H1 (cell line): ENCODE measurements around the gene CNPY4. TPM values are rescaled to one million over a fixed set of nuclear protein-coding genes. Genes with fewer than 3 reads are reported as not detected.

Experiments used
- CTCF ChIA-PET: fragments of 300-600 bp; sonication (Branson Sonifier 250); formaldehyde crosslinking; loops from one replicate; lab custom pipeline; 2021; ENCODE audit not compliant: partially characterized antibody; lab: Charles Lee
- POLR2A ChIA-PET: fragments of 300-600 bp; sonication (Branson Sonifier 250); formaldehyde crosslinking; loops from one replicate; lab custom pipeline; 2021; ENCODE audit warnings: inconsistent platforms; ENCODE audit not compliant: partially characterized antibody; lab: Charles Lee
- DNase-seq, 2 experiments: peaks; one replicate each; pipeline versions ENCODE4 v3.0.0 to v3.0.0-alpha.2; 2010 to 2022; ENCODE audit warnings: low spot score in 2 of 2, low read depth in 1 of 2, mixed read lengths in 1 of 2
- FAIRE-seq: peaks from 2 replicates; lab custom pipeline; 2011; peaks lifted over from hg19 to GRCh38; lab: Jason Lieb, UNC
- H2AFZ ChIP-seq: 2 replicates; pipeline ENCODE4 v1.8.1; 2012; ENCODE audit warnings: low read length, inconsistent platforms
- H2AK5ac ChIP-seq: 2 replicates; pipeline ENCODE4 v1.6.1; 2013; ENCODE audit warnings: low read depth, low read length
- H2BK120ac ChIP-seq: replicated peaks from 2 replicates; pipeline ENCODE3; 2013; ENCODE audit warnings: low read depth, low read length, inconsistent platforms
- H2BK12ac ChIP-seq: 2 replicates; pipeline ENCODE4 v1.6.1; 2013; ENCODE audit warnings: low read depth, low read length
- H2BK15ac ChIP-seq: 2 replicates; pipeline ENCODE4 v1.6.1; 2013; ENCODE audit warnings: low read length
- H2BK20ac ChIP-seq: 2 replicates; pipeline ENCODE4 v1.6.1; 2013; ENCODE audit warnings: low read length
- H2BK5ac ChIP-seq: 2 replicates; pipeline ENCODE4 v1.6.1; 2013; ENCODE audit warnings: low read depth, low read length
- H3K14ac ChIP-seq: 2 replicates; pipeline ENCODE4 v1.6.1; 2013; ENCODE audit warnings: inconsistent platforms; ENCODE audit not compliant: insufficient read length
- H3K18ac ChIP-seq: 2 replicates; pipeline ENCODE4 v1.6.1; 2013; ENCODE audit warnings: low read length; ENCODE audit errors: extremely low read depth
- H3K23ac ChIP-seq: 2 replicates; pipeline ENCODE4 v1.6.1; 2013; ENCODE audit warnings: inconsistent platforms; ENCODE audit not compliant: insufficient read length
- H3K23me2 ChIP-seq: 2 replicates; pipeline ENCODE4 v1.6.1; 2013; ENCODE audit warnings: low read depth, low read length
- H3K27ac ChIP-seq: 2 replicates; pipeline ENCODE4 v1.6.1; 2011; ENCODE audit warnings: low read depth, low read length, inconsistent platforms
- H3K27me3 ChIP-seq, 4 experiments: replicated peaks in 1 of 4; 1 replicate in 1 of 4; 2 replicates in 3 of 4; pipeline versions ENCODE4 v1.6.1 to v1.8.1; 2011 to 2013; ENCODE audit warnings: low read length in 3 of 4, mild to moderate bottlenecking in 3 of 4, inconsistent platforms in 2 of 4, mixed read lengths in 2 of 4, moderate library complexity in 1 of 4; ENCODE audit not compliant: control insufficient read depth in 3 of 4, insufficient read depth in 3 of 4; ENCODE audit errors: extremely low read depth in 1 of 4
- H3K36me3 ChIP-seq, 4 experiments: 2 replicates each; pipeline versions ENCODE4 v1.6.1 to v1.8.1; 2011 to 2013; ENCODE audit warnings: mild to moderate bottlenecking in 4 of 4, low read length in 3 of 4, moderate library complexity in 2 of 4, control low read depth in 1 of 4, inconsistent platforms in 1 of 4; ENCODE audit not compliant: insufficient read depth in 4 of 4, control insufficient read depth in 2 of 4
- H3K4ac ChIP-seq: replicated peaks from 2 replicates; pipeline ENCODE3; 2013; ENCODE audit warnings: low read length, low read depth, mixed read lengths, inconsistent platforms; ENCODE audit not compliant: insufficient read length
- H3K4me1 ChIP-seq, 4 experiments: replicated peaks in 1 of 4; 1 replicate in 1 of 4; 2 replicates in 3 of 4; pipeline versions ENCODE4 v1.6.1 to v1.8.1; 2011 to 2013; ENCODE audit warnings: low read length in 3 of 4, inconsistent platforms in 2 of 4, mixed read lengths in 1 of 4; ENCODE audit not compliant: insufficient read depth in 4 of 4, control insufficient read depth in 3 of 4
- H3K4me2 ChIP-seq, 2 experiments: 2 replicates each; pipeline versions ENCODE4 v1.6.1 to v1.8.1; 2011 to 2013; ENCODE audit warnings: low read depth in 2 of 2, low read length in 2 of 2, control low read depth in 1 of 2, inconsistent platforms in 1 of 2, mild to moderate bottlenecking in 1 of 2; ENCODE audit not compliant: insufficient read depth in 1 of 2
- H3K4me3 ChIP-seq, 4 experiments: fragments of 200-600, 300-600 bp in 1 of 4; sonication (generic), shearing (Covaris generic), sonication (Bioruptor Twin) in 1 of 4; 2 replicates each; pipeline versions ENCODE4 v1.5.1 to v1.8.1; 2011 to 2016; ENCODE audit warnings: low read length in 4 of 4, low read depth in 3 of 4, control low read depth in 2 of 4, inconsistent platforms in 2 of 4, mild to moderate bottlenecking in 2 of 4, mixed read lengths in 1 of 4, moderate library complexity in 1 of 4; ENCODE audit not compliant: insufficient read depth in 2 of 4; ENCODE audit errors: extremely low read depth in 1 of 4
- H3K56ac ChIP-seq: replicated peaks from 2 replicates; pipeline ENCODE3; 2013; ENCODE audit warnings: low read depth, mild to moderate bottlenecking, mixed read lengths, low read length, inconsistent platforms; ENCODE audit not compliant: insufficient read length
- H3K79me1 ChIP-seq: 2 replicates; pipeline ENCODE4 v1.6.1; 2013; ENCODE audit warnings: low read depth, low read length, control low read depth
- H3K79me2 ChIP-seq, 2 experiments: 2 replicates each; pipeline versions ENCODE4 v1.6.1 to v1.8.1; 2012 to 2013; ENCODE audit warnings: low read length in 2 of 2, mild to moderate bottlenecking in 2 of 2, inconsistent platforms in 1 of 2; ENCODE audit not compliant: insufficient read depth in 2 of 2, control insufficient read depth in 1 of 2
- H3K9ac ChIP-seq, 4 experiments: replicated peaks in 1 of 4; 1 replicate in 1 of 4; 2 replicates in 3 of 4; pipeline versions ENCODE4 v1.6.1 to v1.8.1; 2011 to 2013; ENCODE audit warnings: low read depth in 3 of 4, low read length in 3 of 4, control low read depth in 2 of 4, mild to moderate bottlenecking in 2 of 4, moderate library complexity in 2 of 4, inconsistent platforms in 1 of 4; ENCODE audit errors: extremely low read depth in 1 of 4
- H3K9me3 ChIP-seq, 2 experiments: 2 replicates each; pipeline versions ENCODE4 v1.6.1 to v1.8.1; 2012 to 2013; ENCODE audit warnings: mild to moderate bottlenecking in 2 of 2, moderate library complexity in 2 of 2, control low read depth in 1 of 2, inconsistent platforms in 1 of 2, low read depth in 1 of 2, low read length in 1 of 2, mixed read lengths in 1 of 2; ENCODE audit not compliant: insufficient read depth in 2 of 2
- H4K20me1 ChIP-seq, 2 experiments: replicated peaks in 1 of 2; 2 replicates each; pipeline versions ENCODE3 to v1.8.1; 2011 to 2013; ENCODE audit warnings: inconsistent platforms in 2 of 2, low read length in 2 of 2, mild to moderate bottlenecking in 1 of 2; ENCODE audit not compliant: insufficient read depth in 2 of 2, control insufficient read depth in 1 of 2
- H4K5ac ChIP-seq: 2 replicates; pipeline ENCODE4 v1.6.1; 2013; ENCODE audit warnings: low read length, low read depth, mixed read lengths, inconsistent platforms; ENCODE audit not compliant: insufficient read length
- H4K8ac ChIP-seq: 2 replicates; pipeline ENCODE4 v1.8.0; 2013; ENCODE audit warnings: mild to moderate bottlenecking, moderate library complexity, low read length, inconsistent platforms; ENCODE audit not compliant: insufficient read depth; ENCODE audit errors: extremely low read depth
- H4K91ac ChIP-seq: replicated peaks from 2 replicates; pipeline ENCODE3; 2013; ENCODE audit warnings: low read length, mixed read lengths, inconsistent platforms; ENCODE audit not compliant: insufficient read length
- ATF2 ChIP-seq: IDR thresholded peaks from 2 replicates; pipeline ENCODE4 v1.6.1; 2012; ENCODE audit warnings: low read length, inconsistent platforms
- CBX8 ChIP-seq: fragments of 300-800, 300-1000 bp; sonication (generic); IDR thresholded peaks from 2 replicates; pipeline ENCODE4 v1.7.1; 2016; ENCODE audit warnings: low read depth, low read length, borderline replicate concordance
- JUN ChIP-seq: IDR thresholded peaks from 2 replicates; pipeline ENCODE4 v1.6.1; 2011; ENCODE audit warnings: low read depth, mild to moderate bottlenecking, improper control_type of control experiment, low read length
- MAX ChIP-seq: IDR thresholded peaks from 2 replicates; pipeline ENCODE4 v1.6.1; 2012; ENCODE audit warnings: inconsistent platforms
- WGBS, 2 experiments: shearing (Covaris generic) in 1 of 2; methylation state at CpG; one replicate each; pipeline versions ENCODE4 v1.1.6 to v1.1.7; 2013 to 2015; ENCODE audit warnings: low lambda C conversion rate in 2 of 2, mixed read lengths in 2 of 2, inconsistent platforms in 1 of 2, low coverage in 1 of 2, missing lambda C conversion rate in 1 of 2; ENCODE audit not compliant: insufficient replicate concordance in 2 of 2, insufficient coverage in 1 of 2, insufficient read length in 1 of 2; ENCODE audit errors: extremely low coverage in 1 of 2, missing lambda C conversion rate in 1 of 2; 5-methylcytosine and 5-hydroxymethylcytosine counted together
- polyA plus RNA-seq, 7 experiments: library from polyadenylated mRNA; depleted of rRNA in 3 of 7; stranded (reverse) in 5 of 7; unstranded in 2 of 7; fragments of >200 nt in 5 of 7; fragments of 200-250 nt in 2 of 7; gene quantifications; 1 replicate in 5 of 7; 2 replicates in 1 of 7; 4 replicates in 1 of 7; pipeline versions ENCODE4 v1.2.1 to v1.2.3, GENCODE V29; 2011 to 2013; ENCODE audit warnings: missing spikeins in 2 of 7, mixed read lengths in 2 of 7
- total RNA-seq: library from RNA; stranded (reverse); fragmentation: NEBNext Ultra II Directional; extraction: Animal tissue kit (Norgen Biotek cat#: 25700); gene quantifications from 2 replicates; pipeline ENCODE4 v1.2.1, GENCODE V29; 2021

Gene CNPY4
- total and polyA plus RNA-seq, 2 of the 8 experiments (the other 6 are each of a cell fraction or from before 2014, with no cell fraction given) = 10.2 to 15.3 TPM

GRCh38 chr7:100101016-100101862, 18.2 kb upstream of the CNPY4 start, which contains the start of the genes AP4M1 and MCM7:
AP4M1 (plus strand) TSS chr7:100101643; CDS start chr7:100101715, 72 bp downstream.
MCM7 (minus strand) TSS chr7:100101397; CDS start chr7:100101294, 103 bp downstream.
- Histone ChIP-seq H4K91ac (peak within 1 kb of the TSS; percentile 99), H3K79me1 (peaks cover 8% of the 10 kb centered on the region), H3K18ac (peak within 1 kb of the TSS; percentile 99), H2AFZ (no peak within 1 kb of the TSS), H2BK12ac (peak within 1 kb of the TSS; percentile 18; the same call in 1 of the 2 replicates), H3K27me3 (no peaks in the 10 kb centered on the region), H3K79me2 (peaks cover 9 to 49% of the 10 kb centered on the region in 2 experiments), H3K23ac (no peak within 1 kb of the TSS), H3K4me1 (peaks cover 0 to 8% (median 3%) of the 10 kb centered on the region in 4 experiments; a peak in 3 of 7 replicates), H3K9me3 (no peaks in the 10 kb centered on the region), H3K9ac (peak within 1 kb of the TSS; percentile 98 to 100 (median 100)), H3K36me3 (peaks cover 32 to 46% (median 34%) of the 10 kb centered on the region in 4 experiments), H2BK5ac (peak within 1 kb of the TSS; percentile 97), H2BK120ac (no peak within 1 kb of the TSS), H2BK15ac (peak within 1 kb of the TSS; percentile 92; the same call in 1 of the 2 replicates), H3K4ac (peak within 1 kb of the TSS; percentile 99), H3K14ac (no peak within 1 kb of the TSS), H3K23me2 (no peaks in the 10 kb centered on the region; the same call in 1 of the 2 replicates), H2BK20ac (no peak within 1 kb of the TSS), H3K27ac (peak within 1 kb of the TSS; percentile 98), H4K5ac (peak within 1 kb of the TSS; percentile 99), H2AK5ac (peak within 1 kb of the TSS; percentile 66), H4K8ac (peak within 1 kb of the TSS; percentile 100), H3K4me3 (peak within 1 kb of the TSS; percentile 76 to 97 (median 84)), H4K20me1 (peaks cover 8 to 13% of the 10 kb centered on the region in 2 experiments), H3K56ac (peak within 1 kb of the TSS; percentile 91), H3K4me2 (peak within 1 kb of the TSS; percentile 77 to 85)
- ChIA-PET POLR2A (interaction anchor here (0.6 to 20.0 kb wide), 50 partner anchors 13 to 789 kb away, joined by 3 to 722 read pairs (median 4); partner anchors contain the start of genes AZGP1, BUD31, CNPY4 and COPS6), CTCF (interaction anchor here (0.6 to 5.9 kb wide), 8 partner anchors 9 to 29 kb away, joined by 3 to 55 read pairs (median 5); partner anchors contain the start of gene MBLAC1)
- whole genome bisulfite sequencing, 2 experiments = 1% methylated on average over 61 of the region's 80 CpGs; no CpG with 5 or more reads in 1 of the 2 experiments
- no peak for FAIRE-seq
- DNase-seq = peak; percentile 94 to 98
- TF ChIP-seq CBX8 (no peak), JUN (no peak), ATF2 (0 out of 2 replicates have a peak, but pooled peaks have one; percentile 23), MAX (peak; percentile 96)
